GM19397 (cell line): Measurements from ENCODE around the gene DQX1.
"Not testable (repeated sequence)": the region's sequence is repeated elsewhere in the genome, so short reads cannot be mapped to it uniquely, and the experiment has no call there.

Experiments used
- ATAC-seq: cut with Tn5 transposase; IDR thresholded peaks from one replicate; pipeline ENCODE4 v1.9.1; 2021; ENCODE audit warnings: mild to moderate bottlenecking, moderate library complexity; ENCODE audit not compliant: unreplicated experiment

The DQX1 gene

DNA sequence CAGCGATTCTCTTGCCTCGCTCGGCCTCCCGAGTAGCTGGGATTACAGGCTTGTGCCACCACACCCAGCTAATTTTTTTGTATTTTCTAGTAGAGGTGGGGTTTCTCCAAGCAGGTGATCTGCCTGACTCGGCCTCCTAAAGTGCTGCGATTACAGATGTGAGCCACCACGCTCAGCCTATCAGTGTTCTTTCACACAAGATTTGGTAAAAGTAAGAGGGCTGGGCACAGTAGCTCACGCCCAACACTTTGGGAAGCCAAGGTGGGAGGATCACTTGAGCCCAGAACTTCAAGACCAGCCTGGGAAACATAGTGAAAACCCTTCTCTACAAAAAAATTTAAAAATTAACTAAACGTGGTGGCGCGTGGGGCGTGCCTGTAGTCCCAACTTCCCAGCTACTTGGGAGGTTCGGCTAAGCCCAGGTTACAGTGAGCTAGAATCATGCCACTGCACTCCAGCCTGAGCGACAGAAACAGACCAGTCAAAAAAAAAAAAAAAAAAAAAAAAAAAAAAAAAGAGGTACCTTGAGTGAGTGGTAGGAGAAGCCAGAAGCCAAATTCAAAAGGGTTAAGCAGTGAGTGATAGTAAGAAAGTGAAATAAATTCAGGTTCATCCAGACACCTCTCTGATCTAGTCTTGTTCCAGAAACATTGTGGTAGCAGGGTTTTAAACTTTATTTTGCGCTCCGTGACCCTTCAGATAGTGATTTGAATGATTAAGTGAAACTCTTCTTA lies 54.5 kb downstream of the DQX1 start:
- ATAC-seq: no peak

DNA sequence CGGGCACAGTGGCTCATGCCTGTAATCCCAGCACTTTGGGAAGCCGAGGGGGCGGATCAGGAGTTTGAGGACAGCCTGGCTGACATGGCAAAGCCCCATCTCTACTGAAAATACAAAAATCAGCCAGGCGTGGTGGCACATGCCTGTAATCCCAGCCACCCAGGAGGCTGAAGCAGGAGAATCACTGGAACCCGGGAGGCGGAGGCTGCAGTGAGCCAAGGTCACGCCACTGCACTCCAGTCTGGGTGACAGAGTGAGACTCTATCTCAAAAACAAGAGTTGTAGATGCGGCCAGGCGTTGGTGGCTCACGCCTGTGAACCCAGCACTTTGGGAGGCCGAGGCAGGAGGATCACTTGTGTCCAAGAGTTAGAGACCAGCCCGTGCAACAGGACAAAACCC lies 55.3 kb downstream of the DQX1 start:
- ATAC-seq: not testable (repeated sequence)
